PFSK-1 (cell line): ENCODE results near the gene ITGA1.

Experiments used
- POLR2AphosphoS5 ChIP-seq: IDR thresholded peaks from 2 replicates; pipeline ENCODE4 v1.6.1; 2012; ENCODE audit warnings: low read depth, mild to moderate bottlenecking, control low read depth, low read length, moderate library complexity
- TAF1 ChIP-seq: IDR thresholded peaks from 2 replicates; pipeline ENCODE4 v1.6.1; 2012; ENCODE audit warnings: low read length, control low read depth, borderline replicate concordance; ENCODE audit not compliant: insufficient read depth

DNA sequence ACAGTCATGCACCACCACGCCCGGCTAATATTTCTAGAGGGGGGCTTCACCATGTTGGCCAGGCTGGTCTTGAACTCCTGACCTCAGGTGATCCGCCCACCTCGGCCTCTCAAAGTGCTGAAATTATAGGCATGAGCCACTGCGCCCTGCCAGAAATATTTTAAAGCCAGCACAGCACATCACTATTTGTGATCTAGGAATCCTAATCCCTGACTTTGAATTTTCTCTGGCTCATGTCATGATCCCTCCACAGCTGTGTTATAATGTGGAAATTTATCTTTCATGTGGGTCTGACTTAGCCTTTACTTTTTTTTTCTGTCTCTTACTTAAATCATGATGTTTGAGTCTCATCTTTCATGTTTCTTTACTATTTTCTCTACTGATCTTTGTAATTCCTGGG is 18.7 kb upstream of the ITGA1 start:
- TF ChIP-seq TAF1 (no peak), POLR2AphosphoS5 (no peak)
